CD8-positive, alpha-beta memory T cell (primary cell): ENCODE results near the gene REPS1. TPM values are rescaled to one million over a fixed set of nuclear protein-coding genes. Genes with fewer than 3 reads are reported as not detected.

Experiments used
- CTCF ChIA-PET: fragments of 350-600 bp; sonication (Branson Sonifier 250); formaldehyde crosslinking; loops from one replicate; lab custom pipeline; 2021; ENCODE audit warnings: antibody characterized with exemption; lab: Charles Lee
- POLR2A ChIA-PET: fragments of 350-600 bp; sonication (Branson Sonifier 250); formaldehyde crosslinking; loops from one replicate; lab custom pipeline; 2021; ENCODE audit warnings: antibody characterized with exemption; lab: Charles Lee
- DNase-seq, 5 donors: peaks; one replicate each; pipeline versions ENCODE4 v3.0.0 to v3.0.0-alpha.2; 2020 to 2022; ENCODE audit warnings: mixed read lengths in 1 of 5
- H3K27ac ChIP-seq: one replicate; pipeline ENCODE4 v1.7.0; 2013; ENCODE audit warnings: low read depth, mild to moderate bottlenecking, low read length, moderate library complexity
- H3K27me3 ChIP-seq: 2 replicates; pipeline ENCODE4 v1.7.0; 2013; ENCODE audit warnings: low read length, mild to moderate bottlenecking; ENCODE audit not compliant: insufficient read depth, poor library complexity, severe bottlenecking
- H3K36me3 ChIP-seq: 2 replicates; pipeline ENCODE4 v1.7.0; 2013; ENCODE audit warnings: mild to moderate bottlenecking, low read length, moderate library complexity; ENCODE audit not compliant: insufficient read depth
- H3K4me1 ChIP-seq: 2 replicates; pipeline ENCODE4 v1.7.0; 2013; ENCODE audit warnings: mild to moderate bottlenecking, low read length, moderate library complexity; ENCODE audit not compliant: insufficient read depth
- H3K4me3 ChIP-seq: 2 replicates; pipeline ENCODE4 v1.7.0; 2013; ENCODE audit warnings: mild to moderate bottlenecking, low read length
- H3K9me3 ChIP-seq: 2 replicates; pipeline ENCODE4 v1.7.0; 2013; ENCODE audit warnings: mild to moderate bottlenecking, low read length
- H3K27ac Mint-ChIP-seq, 8 donors: one replicate each; pipeline ENCODE4 v1.8.0; 2020 to 2021; ENCODE audit warnings: mixed read lengths in 8 of 8, mild to moderate bottlenecking in 6 of 8, inconsistent platforms in 3 of 8, moderate library complexity in 3 of 8
- H3K27me3 Mint-ChIP-seq, 2 donors: one replicate each; pipeline ENCODE4 v1.8.0; 2020 to 2021; ENCODE audit warnings: mixed read lengths in 2 of 2, mild to moderate bottlenecking in 1 of 2, moderate library complexity in 1 of 2
- H3K36me3 Mint-ChIP-seq, 3 donors: one replicate each; pipeline ENCODE4 v1.8.0; 2020 to 2021; ENCODE audit warnings: mixed read lengths in 3 of 3, inconsistent platforms in 1 of 3, mild to moderate bottlenecking in 1 of 3
- H3K4me1 Mint-ChIP-seq, 3 donors: one replicate each; pipeline ENCODE4 v1.8.0; 2020 to 2021; ENCODE audit warnings: mixed read lengths in 3 of 3, inconsistent platforms in 1 of 3, mild to moderate bottlenecking in 1 of 3
- H3K4me3 Mint-ChIP-seq, 7 donors: one replicate each; pipeline ENCODE4 v1.8.0; 2020 to 2021; ENCODE audit warnings: mixed read lengths in 7 of 7, mild to moderate bottlenecking in 6 of 7, moderate library complexity in 4 of 7, inconsistent platforms in 2 of 7
- H3K9me3 Mint-ChIP-seq, 5 donors: one replicate each; pipeline ENCODE4 v1.8.0; 2020 to 2022; ENCODE audit warnings: mixed read lengths in 5 of 5, mild to moderate bottlenecking in 3 of 5, moderate library complexity in 2 of 5, inconsistent platforms in 1 of 5
- polyA plus RNA-seq: library from polyadenylated mRNA; unstranded; fragments of 300-500 nt; fragmentation: Illumina TruSeq; gene quantifications from one replicate; pipeline ENCODE4 v1.2.3, GENCODE V29; 2021
- total RNA-seq, 2 experiments: library from RNA; stranded (reverse); gene quantifications; one replicate each; pipeline ENCODE4 v1.2.3, GENCODE V29; 2021

REPS1 gene
- total and polyA plus RNA-seq, 3 experiments from 2014 or later, result 37.3 to 69.5 (median 64.4) TPM

DNA sequence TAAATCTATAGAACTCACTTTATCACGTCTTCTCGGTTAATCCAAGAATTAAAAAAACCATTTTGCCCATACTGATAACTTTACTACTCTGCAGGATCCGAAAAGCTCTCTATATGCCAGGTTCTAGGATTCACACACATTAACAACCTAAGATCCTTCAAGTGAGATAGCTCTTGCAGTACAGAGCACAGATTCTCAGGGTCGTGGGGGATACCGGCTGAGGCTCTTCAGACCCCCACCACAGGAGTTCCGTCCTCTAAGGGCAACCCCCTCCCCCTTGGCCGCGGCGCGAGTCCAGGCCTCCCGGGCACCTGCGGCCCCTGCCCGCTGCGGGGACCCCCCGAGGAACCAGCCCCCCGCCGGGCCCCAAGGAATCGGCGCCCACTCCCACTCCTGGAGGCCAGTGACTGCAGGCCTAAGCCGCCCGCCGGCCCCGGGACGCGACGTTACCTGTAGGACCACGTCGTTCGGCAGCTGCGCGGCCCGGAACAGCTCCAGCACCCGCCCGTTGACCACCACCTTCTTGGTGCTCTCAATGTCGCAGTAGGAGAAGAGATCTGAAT lies 892 bp downstream of the REPS1 start:
- ChIA-PET POLR2A (interaction anchor here (0.7 to 1.9 kb wide), 5 partner anchors 46 to 388 kb away, joined by 3 to 11 read pairs (median 4); partner anchors contain the start of genes CITED2 and HECA), CTCF (interaction anchor here (0.5 to 2.9 kb wide), 15 partner anchors 28 to 382 kb away, joined by 3 to 11 read pairs (median 3); partner anchors contain the start of gene TXLNB)
- Mint-ChIP-seq H3K4me3 (peak overlapping the region in 6 of 7 donors; percentile 85 to 92 (median 87)), H3K36me3 (peaks cover 0 to 6% (median 0%) of the 10 kb centered on the region in 3 donors), H3K9me3 (no peaks in the 10 kb centered on the region), H3K27ac (peak overlapping the region in 7 of 8 donors; percentile 48 to 87 (median 80)), H3K4me1 (peaks cover 8 to 14% (median 11%) of the 10 kb centered on the region in 3 donors), H3K27me3 (no peaks in the 10 kb centered on the region)
- H3K27me3 ChIP-seq, result no peaks in the 10 kb centered on the region
- peak overlapping the region; percentile 51 for H3K4me3 ChIP-seq
- no peaks in the 10 kb centered on the region for H3K9me3 ChIP-seq
- H3K36me3 ChIP-seq, result no peaks in the 10 kb centered on the region
- H3K27ac ChIP-seq, result peak overlapping the region; percentile 66
- peak in 1 of 5 donors; percentile 46 for DNase-seq
- H3K4me1 ChIP-seq, result peaks cover 44% of the 10 kb centered on the region

DNA sequence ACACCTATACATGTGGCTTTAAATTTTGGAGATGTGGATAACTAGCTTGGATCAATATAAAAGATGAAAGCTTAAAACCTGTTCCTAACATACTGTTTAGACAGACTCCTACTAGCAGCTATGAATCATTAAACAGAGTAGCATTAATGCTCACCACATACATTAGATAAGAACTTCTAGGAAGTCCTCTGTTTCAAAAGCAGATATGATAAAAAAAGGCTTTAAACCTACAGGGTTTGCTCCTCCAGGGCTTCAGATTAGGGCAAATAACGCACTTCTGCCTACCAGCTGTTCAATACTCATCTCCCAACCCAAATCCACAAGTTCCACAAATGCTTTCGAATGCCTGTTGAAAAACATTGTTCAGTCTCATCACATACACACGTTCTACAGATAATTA lies 1.5 kb downstream of the REPS1 start:
- peak in 1 of 5 donors; percentile 10 for DNase-seq
- no peaks in the 10 kb centered on the region for H3K36me3 ChIP-seq
- Mint-ChIP-seq H3K4me3 (peak overlapping the region in 5 of 7 donors; percentile 79 to 92 (median 82)), H3K4me1 (peaks cover 13 to 15% (median 14%) of the 10 kb centered on the region in 3 donors), H3K36me3 (peaks cover 0 to 6% (median 0%) of the 10 kb centered on the region in 3 donors), H3K27ac (peak overlapping the region in 7 of 8 donors; percentile 20 to 87 (median 51)), H3K9me3 (no peaks in the 10 kb centered on the region), H3K27me3 (no peaks in the 10 kb centered on the region)
- CTCF ChIA-PET, result interaction anchor here (1.0 to 2.9 kb wide), 7 partner anchors 29 to 383 kb away, joined by 3 to 10 read pairs (median 3); no protein-coding TSS in a partner anchor
- H3K9me3 ChIP-seq, result no peaks in the 10 kb centered on the region
- no peaks in the 10 kb centered on the region for H3K27me3 ChIP-seq
- POLR2A ChIA-PET, result interaction anchor here (1.0 to 1.3 kb wide), 2 partner anchors 46 to 127 kb away, joined by 3 to 5 read pairs; no protein-coding TSS in a partner anchor
- H3K4me1 ChIP-seq, result peaks cover 50% of the 10 kb centered on the region
- no peak overlapping the region for H3K27ac ChIP-seq
- H3K4me3 ChIP-seq, result peak overlapping the region; percentile 51

DNA sequence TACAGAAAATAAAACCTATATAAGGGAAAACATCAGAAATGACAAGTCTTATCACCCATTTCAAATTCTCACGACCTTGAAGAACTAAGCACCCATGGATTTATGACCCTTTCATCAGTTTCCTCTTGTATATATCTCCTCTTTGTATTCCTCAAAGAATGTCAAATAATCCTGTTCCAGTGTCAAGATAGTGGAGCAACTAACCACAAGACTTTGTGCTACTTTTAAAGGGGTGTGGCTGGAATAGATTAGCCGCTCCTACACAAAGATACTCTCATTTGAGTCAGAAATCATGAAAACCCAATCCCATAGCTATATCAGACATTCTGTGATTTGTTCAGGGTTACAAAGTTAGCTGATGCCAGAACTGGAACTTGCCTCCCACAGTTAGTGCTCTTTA lies 6.6 kb downstream of the REPS1 start:
- no peaks in the 10 kb centered on the region for H3K36me3 Mint-ChIP-seq
- H3K9me3 Mint-ChIP-seq, result no peaks in the 10 kb centered on the region
- no peak overlapping the region for H3K27ac Mint-ChIP-seq
- H3K27me3 Mint-ChIP-seq, result no peaks in the 10 kb centered on the region
- no peak overlapping the region for H3K4me3 ChIP-seq
- ChIA-PET CTCF (no interaction called here), POLR2A (no interaction called here)
- no peaks in the 10 kb centered on the region for H3K27me3 ChIP-seq
- H3K27ac ChIP-seq, result no peak overlapping the region
- peaks cover 20 to 51% (median 42%) of the 10 kb centered on the region in 3 donors for H3K4me1 Mint-ChIP-seq
- DNase-seq, result no peak
- H3K4me3 Mint-ChIP-seq, result no peak overlapping the region
- H3K36me3 ChIP-seq, result no peaks in the 10 kb centered on the region
- H3K9me3 ChIP-seq, result no peaks in the 10 kb centered on the region
- H3K4me1 ChIP-seq, result peaks cover 44% of the 10 kb centered on the region

DNA sequence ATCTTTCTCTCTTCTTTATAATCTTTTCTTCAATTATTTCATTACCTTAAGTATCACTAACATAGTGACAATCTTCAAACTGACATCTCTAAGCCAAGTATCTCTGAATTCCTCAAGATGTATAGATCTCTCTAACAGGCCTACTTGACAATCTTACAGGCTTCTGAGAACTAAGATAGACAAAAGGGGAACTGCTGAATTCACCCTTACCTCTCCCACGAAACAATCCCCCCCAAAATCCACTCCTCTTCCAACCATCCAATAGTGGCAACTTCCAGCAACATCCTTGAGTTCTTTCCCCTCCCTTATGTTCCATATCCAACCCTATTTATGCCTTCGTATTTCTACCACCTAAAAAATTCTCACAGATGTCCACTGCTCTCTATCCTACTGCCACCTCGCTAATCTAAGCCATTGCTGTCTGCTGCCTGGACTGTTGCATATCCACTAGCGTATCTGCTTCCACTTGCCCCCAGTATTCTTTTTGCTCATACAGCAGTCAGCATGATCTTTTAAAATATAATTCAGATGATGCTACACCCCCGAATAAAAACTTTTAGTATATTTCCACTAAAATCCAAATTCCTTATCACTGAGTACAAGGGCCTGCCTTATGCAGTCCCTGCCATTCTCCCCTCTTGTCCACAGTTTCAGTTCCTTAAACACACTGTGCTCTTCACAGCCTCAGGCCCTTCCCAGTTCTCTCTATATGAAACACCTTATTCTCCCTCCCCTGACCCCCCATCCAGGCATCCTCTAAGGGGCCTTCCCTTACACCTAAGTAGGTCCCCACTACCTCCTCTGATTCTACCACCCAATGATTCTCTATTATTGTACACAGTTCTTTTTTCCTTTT lies 8.0 kb downstream of the REPS1 start:
- CTCF ChIA-PET, result interaction anchor here (0.6 kb wide), 1 partner anchor 11 kb away, joined by 3 read pairs; no protein-coding TSS in a partner anchor

DNA sequence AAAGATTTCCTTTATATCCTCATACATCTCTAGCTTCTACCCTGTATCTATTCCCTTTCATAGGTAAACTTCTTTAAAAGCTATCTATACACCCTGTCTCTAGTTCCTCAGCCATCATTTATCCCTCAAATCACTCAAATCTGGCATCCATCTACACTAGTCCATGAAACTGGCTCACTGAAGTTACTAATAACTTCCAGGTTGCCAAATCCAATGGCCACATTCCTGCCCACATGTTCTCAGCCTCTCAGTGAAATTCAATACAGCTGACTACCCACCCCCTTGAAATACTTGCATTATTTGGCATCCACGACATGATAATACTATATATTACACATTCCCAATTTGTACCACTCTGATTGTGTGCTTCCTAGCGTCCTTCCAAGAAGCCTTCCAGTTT lies 8.7 kb downstream of the REPS1 start:
- ChIA-PET CTCF (interaction anchor here (0.6 kb wide), 1 partner anchor 12 kb away, joined by 3 read pairs; no protein-coding TSS in a partner anchor), POLR2A (no interaction called here)
- Histone ChIP-seq H3K4me1 (peaks cover 24% of the 10 kb centered on the region), H3K27ac (no peak overlapping the region), H3K27me3 (no peaks in the 10 kb centered on the region), H3K36me3 (no peaks in the 10 kb centered on the region), H3K4me3 (no peak overlapping the region), H3K9me3 (no peaks in the 10 kb centered on the region)
- no peak for DNase-seq
- H3K4me3 Mint-ChIP-seq, result no peak overlapping the region
- H3K4me1 Mint-ChIP-seq, result peaks cover 40 to 67% (median 55%) of the 10 kb centered on the region in 3 donors
- H3K36me3 Mint-ChIP-seq, result no peaks in the 10 kb centered on the region
- H3K27ac Mint-ChIP-seq, result peak overlapping the region in 2 of 8 donors; percentile 52 to 62
- no peaks in the 10 kb centered on the region for H3K27me3 Mint-ChIP-seq
- no peaks in the 10 kb centered on the region for H3K9me3 Mint-ChIP-seq

More for the DNA sequence above, 8.0 kb downstream of the REPS1 start:
- Histone ChIP-seq H3K9me3 (no peaks in the 10 kb centered on the region), H3K36me3 (no peaks in the 10 kb centered on the region), H3K27me3 (no peaks in the 10 kb centered on the region), H3K27ac (no peak overlapping the region), H3K4me1 (peaks cover 31% of the 10 kb centered on the region), H3K4me3 (no peak overlapping the region)
- Mint-ChIP-seq H3K36me3 (no peaks in the 10 kb centered on the region), H3K27ac (peak overlapping the region in 2 of 8 donors; percentile 5 to 18), H3K4me3 (peak overlapping the region in 1 of 7 donors; percentile 18), H3K9me3 (no peaks in the 10 kb centered on the region), H3K27me3 (no peaks in the 10 kb centered on the region), H3K4me1 (peaks cover 33 to 60% (median 51%) of the 10 kb centered on the region in 3 donors)
- DNase-seq, result no peak
- POLR2A ChIA-PET, result no interaction called here

DNA sequence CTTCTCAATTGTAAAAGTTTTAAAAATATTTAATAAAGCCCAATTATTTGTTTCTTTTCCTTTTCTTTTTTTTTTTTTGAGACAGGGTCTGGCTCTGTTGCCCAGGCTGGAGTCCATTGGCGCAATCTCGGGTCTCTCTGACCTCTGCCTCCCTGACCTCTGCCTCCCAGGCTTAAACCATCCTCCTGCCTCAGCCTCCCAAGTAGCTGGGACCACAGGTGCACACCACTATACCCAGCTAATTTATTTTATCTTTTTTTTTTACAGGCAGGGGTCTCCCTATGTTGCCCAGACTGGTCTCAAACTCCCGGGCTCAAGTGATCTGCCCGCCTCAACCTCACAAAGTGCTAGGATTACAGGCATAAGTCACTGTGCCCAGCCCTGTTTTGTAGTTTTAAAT lies 9.8 kb downstream of the REPS1 start:
- H3K9me3 Mint-ChIP-seq, result no peaks in the 10 kb centered on the region
- no peak for DNase-seq
- CTCF ChIA-PET, result no interaction called here
- Histone ChIP-seq H3K27me3 (no peaks in the 10 kb centered on the region), H3K9me3 (no peaks in the 10 kb centered on the region), H3K27ac (no peak overlapping the region), H3K4me3 (no peak overlapping the region), H3K4me1 (peaks cover 24% of the 10 kb centered on the region), H3K36me3 (no peaks in the 10 kb centered on the region)
- no peaks in the 10 kb centered on the region for H3K27me3 Mint-ChIP-seq
- peak overlapping the region in 1 of 7 donors; percentile 41 for H3K4me3 Mint-ChIP-seq
- POLR2A ChIA-PET, result interaction anchor here (0.5 kb wide), 1 partner anchor 101 kb away, joined by 3 read pairs; no protein-coding TSS in a partner anchor
- H3K36me3 Mint-ChIP-seq, result no peaks in the 10 kb centered on the region
- no peak overlapping the region for H3K27ac Mint-ChIP-seq
- H3K4me1 Mint-ChIP-seq, result peaks cover 51 to 77% (median 67%) of the 10 kb centered on the region in 3 donors

DNA sequence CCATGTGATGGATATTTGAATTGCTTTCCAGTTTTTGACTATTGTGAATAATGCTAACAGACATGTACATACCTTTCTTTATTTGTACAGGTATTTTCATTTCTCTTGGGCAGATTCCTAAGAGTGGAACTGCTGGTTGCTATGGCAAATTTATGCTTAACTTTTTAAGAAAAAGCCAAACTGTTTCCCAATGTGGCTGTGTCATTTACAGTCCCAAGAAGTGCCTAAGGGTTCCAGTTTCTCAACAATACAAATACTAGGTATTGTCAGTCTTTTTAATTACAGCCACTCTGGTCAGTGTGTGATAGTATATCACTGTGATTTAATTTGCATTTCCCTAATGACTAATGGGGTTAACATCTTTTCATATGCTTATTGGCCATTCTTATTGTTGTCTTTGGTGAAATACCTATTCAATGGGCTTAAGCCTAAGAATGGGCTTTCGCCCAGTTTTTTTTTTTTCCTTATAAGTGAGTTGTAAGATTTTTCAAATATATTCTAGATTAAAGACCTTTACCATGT lies 10.3 kb downstream of the REPS1 start:
- Mint-ChIP-seq H3K9me3 (no peaks in the 10 kb centered on the region), H3K4me3 (no peak overlapping the region), H3K36me3 (no peaks in the 10 kb centered on the region), H3K27ac (no peak overlapping the region), H3K4me1 (peaks cover 57 to 82% (median 72%) of the 10 kb centered on the region in 3 donors), H3K27me3 (no peaks in the 10 kb centered on the region)
- no peaks in the 10 kb centered on the region for H3K36me3 ChIP-seq
- peaks cover 25% of the 10 kb centered on the region for H3K4me1 ChIP-seq
- no peak overlapping the region for H3K4me3 ChIP-seq
- ChIA-PET CTCF (interaction anchor here (1.5 kb wide), 1 partner anchor 14 kb away, joined by 3 read pairs; no protein-coding TSS in a partner anchor), POLR2A (interaction anchor here (0.5 kb wide), 1 partner anchor 101 kb away, joined by 3 read pairs; no protein-coding TSS in a partner anchor)
- H3K27me3 ChIP-seq, result no peaks in the 10 kb centered on the region
- no peak for DNase-seq
- no peak overlapping the region for H3K27ac ChIP-seq
- no peaks in the 10 kb centered on the region for H3K9me3 ChIP-seq
